ENCODE measurements around the gene ISG20. TPM values are rescaled to one million over a fixed set of nuclear protein-coding genes. Genes with fewer than 3 reads are reported as not detected.

Gene ISG20
- total RNA-seq, 1 donor from 2014 or later, result 3.6 TPM

DNA sequence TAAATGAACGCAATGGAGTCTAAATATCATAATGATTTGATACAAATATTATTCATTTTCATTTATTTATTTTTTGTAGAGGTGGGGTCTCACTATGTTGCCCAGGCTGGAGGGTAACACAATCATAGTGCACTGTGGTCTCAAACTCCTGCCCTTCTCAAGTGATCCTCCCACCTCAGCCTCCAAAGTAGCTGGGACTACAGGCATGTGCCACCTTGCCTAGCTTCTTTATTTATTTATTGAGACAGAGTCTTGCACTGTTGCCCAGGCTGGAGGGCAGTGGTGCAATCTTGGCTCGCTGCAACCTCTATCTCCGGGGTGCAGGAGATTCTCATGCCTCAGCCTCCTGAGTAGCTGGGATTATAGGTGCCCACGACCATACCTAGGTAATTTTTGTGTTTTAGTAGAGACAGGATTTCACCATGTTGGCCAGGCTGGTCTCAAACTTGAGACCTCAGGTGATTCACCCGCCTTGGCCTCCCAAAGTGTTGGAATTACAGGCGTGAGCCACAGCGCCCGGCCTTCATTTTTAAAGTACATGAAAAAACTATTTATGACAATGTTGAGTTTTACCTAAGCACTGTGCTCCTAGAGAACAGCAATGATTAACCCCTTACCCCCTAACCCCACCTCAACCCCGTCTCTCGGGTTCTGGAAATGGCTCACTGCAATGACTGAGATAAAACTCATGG, 21.6 kb upstream of the ISG20 start:
- DNase-seq (no peak), ATAC-seq (no peak)
- intact Hi-C loops (cut with micrococcal nuclease), result no loop called here

DNA sequence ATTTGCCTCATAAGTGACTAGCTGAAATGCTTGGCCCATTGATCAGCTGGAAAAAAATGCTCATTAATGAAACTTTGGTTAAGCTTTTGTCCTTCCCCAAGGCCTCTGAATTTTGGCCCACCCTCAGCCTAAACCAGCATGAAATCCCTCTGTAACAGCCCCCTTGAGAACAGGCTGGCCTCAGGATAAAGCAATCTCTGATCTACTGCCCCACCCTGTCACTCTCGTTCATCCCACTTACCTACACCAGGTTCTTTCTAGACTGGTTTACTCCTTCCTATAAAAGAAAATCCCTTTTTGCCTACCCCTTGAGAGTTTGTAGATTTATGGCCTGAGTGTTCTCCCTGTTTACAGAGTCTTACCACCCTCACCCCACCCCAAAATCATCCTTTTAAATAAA, 21.0 kb upstream of the ISG20 start:
- intact Hi-C loops (cut with micrococcal nuclease), result no loop called here
- DNase-seq (no peak), ATAC-seq (no peak)

DNA sequence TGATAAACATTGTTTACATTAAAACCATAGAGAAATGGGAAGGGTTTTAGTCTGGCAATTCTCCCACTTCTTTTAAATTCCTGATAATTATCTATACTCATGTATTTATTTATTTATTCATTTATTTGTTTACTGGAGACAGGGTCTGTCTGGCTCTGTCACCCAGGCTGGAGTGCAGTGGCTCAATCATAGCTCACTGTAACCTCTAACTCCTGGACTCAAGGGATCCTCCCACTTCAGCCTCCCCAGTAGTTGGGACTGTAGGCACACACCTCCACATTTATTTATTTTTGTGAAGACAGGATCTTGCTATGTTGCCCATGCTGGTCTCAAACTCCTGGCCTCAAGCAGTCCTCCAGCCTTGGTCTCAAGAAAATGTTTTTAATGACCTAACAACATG, 20.1 kb upstream of the ISG20 start:
- ATAC-seq (no peak), DNase-seq (no peak)
- intact Hi-C loops (cut with micrococcal nuclease), result no loop called here

DNA sequence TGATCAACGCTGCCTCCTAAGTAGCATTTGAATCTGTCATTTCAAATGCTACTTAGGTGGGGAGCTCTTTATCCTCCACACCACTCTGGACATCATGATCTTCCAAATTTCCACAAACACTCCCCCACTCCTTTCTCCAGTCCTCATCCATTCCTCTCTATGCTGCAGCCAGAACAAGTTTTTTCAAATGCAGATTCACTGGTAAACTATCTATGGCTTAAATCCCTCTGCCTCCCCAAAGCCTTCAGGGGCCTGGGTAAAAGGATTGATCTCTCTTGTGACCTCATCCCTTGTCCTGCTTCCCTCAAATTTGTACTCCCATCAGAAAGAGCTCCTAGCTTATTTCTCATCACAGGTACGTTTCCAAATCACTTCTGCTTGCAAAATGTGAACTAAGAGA, 19.0 kb upstream of the ISG20 start:
- ATAC-seq (no peak), DNase-seq (no peak)
- intact Hi-C loops (cut with micrococcal nuclease), result no loop called here

DNA sequence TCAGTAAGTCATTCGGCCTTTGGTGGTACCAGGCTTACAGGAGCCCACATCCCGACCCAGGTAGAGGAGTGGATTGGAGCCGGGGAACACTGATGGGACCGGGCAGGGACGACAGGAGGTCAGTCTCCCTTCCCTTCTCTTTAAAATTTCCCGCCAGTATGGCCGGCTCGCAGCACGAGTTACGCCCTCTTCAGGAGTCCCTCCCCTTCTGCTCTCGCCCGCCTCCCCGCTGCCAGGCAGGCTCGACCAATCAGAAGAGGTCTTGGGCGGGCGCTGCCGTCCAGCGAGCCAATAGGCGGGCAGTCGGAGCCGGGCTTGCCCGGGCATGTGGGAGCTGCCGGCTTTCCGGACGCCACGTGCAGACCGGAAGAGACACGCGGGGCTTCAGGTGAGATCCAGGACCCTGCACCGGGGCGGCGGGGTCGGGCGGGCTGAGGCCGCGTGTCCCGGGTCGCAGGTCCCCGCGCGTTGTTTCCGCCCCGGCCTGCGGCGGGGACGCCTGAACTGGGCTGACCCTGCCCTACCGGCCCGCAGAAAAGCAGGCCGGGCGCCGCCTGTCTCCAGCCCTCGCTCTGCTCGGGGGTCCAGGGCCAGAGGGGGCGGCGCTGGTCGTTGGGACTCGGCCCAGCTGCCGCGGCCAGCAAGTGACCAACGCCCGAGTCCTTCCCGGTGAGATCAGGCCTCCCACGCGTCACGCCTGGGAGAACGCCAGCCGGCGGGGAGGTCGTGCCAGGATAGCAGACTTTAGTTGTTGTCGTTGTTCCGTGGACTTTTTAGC, 17.6 kb upstream of the ISG20 start, which contains the start of gene AEN:
TSS of gene AEN (plus strand) at position 346 of the 778 bp plus-strand sequence. CDS start 4,870 bp downstream, outside the sequence.
- ATAC-seq, result peak; percentile 99
- intact Hi-C loops (cut with micrococcal nuclease), result no loop called here
- peak; percentile 96 for DNase-seq

DNA sequence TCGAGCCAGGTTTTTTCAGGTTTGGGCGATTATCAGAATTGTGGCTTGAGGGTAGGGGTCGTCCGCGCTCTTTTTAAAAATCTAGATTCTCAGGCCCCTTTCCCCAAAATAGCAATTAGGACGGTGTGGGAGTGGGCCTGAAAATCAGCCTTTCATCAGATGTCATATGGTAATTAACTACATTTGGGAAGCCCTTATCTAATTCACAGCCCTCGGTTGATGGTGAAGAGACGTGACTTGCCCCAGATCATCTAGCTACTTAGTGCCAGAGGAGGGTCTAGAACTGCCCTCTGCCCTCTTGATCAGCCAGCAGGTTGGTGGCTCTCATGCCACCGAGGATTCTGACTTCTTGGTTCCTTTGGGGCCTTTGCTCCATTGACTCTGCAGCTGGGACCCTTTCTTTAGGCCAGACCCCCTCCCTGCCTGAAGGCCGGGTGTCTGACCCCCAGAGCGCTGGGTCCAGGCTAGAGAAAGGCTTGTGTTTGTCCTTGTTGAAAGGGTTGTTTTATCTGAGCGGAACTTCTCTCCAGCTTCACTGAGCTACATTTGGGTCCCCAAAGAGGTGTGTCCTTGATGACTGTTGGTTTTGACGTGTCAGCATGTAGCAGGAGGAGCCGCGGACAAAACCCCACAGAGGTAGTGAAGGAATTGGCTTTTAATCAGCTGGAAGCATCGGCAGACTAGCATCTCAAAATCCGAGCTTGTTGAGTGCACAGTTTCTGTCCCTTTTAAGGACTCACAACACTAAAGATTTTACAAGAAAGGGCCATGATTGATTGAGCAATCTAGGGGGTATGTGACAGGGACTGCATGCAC, 16.8 kb upstream of the ISG20 start:
- DNase-seq (no peak), ATAC-seq (no peak)
- intact Hi-C loops (cut with micrococcal nuclease), result no loop called here

DNA sequence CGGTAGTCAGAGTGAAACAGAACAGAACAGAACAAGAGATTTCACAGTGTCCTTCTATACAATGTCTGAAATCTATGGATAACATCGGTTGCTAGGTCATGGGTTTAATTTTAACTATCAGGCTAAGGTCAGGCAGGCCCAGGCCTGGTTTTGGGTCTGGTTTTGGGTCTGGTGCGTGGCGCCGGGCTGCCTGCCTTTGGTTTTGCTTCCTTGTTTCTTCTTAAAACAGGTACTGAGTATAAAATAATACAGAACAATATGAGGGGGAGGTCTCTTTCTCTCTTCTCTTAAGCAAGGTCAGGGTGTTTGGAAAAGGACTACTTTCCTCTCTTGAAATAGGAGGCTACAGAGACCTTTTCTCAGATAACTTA, 16.2 kb upstream of the ISG20 start:
- ATAC-seq, result no peak
- DNase-seq, result no peak
- intact Hi-C loops (cut with micrococcal nuclease), result no loop called here

DNA sequence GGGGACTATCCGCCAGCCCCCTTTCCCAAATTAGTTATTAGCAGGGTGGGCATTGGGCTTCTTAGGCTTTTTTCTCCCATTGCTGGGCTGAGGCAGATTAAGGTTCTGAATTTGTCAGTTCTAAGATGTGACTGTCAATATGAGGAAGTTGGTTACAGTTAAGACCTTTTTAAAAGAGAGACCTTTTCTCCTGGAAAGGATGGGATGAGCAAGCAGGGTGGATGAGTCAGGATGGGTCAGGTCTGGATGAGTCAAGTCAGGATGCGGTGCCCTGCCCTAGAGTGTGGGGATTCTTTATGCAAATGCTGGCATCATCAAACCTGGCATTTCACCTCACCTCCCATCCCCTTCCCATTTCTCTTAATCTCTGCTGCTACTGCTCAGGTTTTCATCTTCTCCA, 15.8 kb upstream of the ISG20 start:
- no peak for ATAC-seq
- intact Hi-C loops (cut with micrococcal nuclease), result no loop called here
- DNase-seq, result no peak

DNA sequence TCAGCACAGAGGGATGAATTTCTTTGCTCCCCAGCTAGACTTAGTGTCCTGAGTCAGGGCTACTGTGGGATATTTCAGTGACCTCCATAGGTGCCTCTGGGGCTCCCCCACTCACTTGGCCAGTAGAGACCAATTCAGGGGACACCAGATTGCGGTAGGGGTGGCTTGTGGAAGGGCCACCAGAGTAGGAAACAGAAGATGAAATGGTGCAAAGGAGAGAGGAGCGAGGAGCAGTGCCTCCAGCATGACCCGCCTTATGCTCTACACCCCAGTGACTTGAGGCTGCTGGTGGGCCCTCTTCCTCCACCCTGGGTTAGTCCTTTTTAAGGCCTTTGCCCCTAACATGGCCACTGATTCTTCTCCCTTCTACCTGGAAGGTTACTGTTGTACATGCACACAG, 15.2 kb upstream of the ISG20 start:
- DNase-seq (no peak), ATAC-seq (no peak)
- intact Hi-C loops (cut with micrococcal nuclease), result no loop called here

DNA sequence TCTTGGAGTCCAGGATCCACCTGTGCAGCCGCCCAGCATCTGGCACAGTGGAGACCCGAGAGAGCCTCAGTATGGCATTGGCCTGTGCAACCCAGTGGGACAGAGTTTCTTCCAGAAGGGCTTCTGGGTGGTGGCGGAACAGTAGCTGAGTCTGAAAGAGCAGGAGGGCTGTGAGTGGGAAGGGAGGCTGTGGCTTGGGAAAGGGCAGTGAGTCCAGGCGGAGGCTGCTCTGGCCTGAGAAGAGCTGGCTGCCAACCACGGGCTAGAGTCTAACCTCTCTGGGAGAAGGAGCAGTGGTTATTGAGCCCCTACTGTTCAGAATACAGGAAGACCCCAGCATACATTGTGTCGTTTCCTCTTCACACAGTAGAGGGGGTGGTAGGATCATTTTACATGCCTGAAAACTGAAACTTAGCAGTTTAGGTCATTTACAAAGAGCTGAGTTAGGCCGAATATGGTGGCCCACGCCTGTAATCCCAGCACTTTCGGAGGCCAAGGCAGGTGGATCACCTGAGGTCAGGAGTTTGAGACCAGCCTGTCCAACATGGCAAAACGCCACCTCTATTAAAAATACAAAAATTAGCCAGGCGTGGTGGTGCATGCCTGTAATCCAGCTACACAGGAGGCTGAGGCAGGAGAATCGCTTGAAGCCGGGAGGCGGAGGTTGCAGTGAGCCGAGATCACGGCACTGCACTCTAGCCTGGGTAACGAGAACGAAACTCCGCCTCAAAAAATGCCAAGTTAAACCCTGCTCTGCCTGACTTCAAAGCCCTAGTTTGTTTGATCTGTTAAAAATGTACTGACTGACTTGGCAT, 14.5 kb upstream of the ISG20 start:
- no peak for DNase-seq
- intact Hi-C loops (cut with micrococcal nuclease), result no loop called here
- ATAC-seq, result peak; percentile 22

DNA sequence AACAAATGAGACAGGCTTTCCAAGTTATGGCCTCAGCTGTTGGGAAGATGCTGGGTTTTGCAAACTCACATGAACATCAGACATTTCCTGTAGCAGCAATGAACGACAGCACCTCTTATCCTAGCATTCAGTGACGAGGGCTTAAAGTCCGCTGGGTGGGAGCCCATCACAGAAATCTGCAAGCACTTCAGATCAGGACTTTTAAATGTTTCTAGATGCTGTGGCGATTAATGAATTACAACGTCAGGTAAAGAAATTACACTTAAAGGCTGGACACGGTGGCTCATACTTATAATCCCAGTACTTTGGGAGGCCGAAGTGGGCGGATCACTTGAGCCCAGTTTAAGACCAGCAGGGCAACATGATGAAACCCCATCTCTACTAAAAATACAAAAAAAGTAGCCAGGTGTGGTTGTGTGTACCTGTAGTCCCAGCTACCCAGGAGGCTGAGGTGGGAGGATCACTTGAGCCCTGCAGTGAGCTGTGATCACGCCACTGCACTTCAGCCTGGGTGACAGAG, 13.8 kb upstream of the ISG20 start:
- intact Hi-C loops (cut with micrococcal nuclease), result no loop called here
- no peak for DNase-seq
- ATAC-seq, result no peak

DNA sequence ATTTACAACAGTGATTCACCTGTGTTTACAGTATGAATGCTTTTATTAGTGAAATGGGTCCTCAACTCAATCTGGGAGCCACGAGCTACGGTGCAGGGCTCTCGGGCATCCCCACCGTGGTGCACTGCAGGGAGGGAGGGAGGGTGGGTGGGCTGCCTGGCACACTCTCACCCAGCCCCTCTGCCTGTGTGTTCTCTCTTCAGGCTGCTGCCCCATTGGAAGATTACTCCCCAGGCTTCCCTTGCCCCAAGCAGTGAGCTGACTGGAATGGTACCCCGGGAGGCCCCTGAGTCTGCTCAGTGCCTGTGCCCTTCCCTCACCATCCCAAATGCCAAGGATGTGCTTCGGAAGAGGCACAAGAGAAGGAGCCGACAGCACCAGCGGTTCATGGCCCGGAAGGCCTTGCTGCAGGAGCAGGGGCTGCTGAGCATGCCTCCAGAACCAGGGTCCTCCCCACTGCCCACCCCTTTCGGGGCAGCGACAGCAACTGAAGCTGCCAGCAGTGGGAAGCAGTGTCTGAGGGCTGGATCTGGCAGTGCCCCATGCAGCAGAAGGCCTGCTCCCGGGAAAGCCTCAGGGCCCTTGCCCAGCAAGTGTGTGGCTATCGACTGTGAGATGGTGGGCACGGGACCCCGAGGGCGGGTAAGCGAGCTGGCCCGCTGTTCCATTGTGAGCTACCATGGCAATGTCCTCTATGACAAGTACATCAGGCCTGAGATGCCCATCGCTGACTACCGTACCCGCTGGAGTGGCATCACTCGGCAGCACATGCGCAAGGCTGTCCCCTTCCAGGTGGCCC, 12.7 kb upstream of the ISG20 start:
- ATAC-seq (no peak), DNase-seq (no peak)
- intact Hi-C loops (cut with micrococcal nuclease), result no loop called here

DNA sequence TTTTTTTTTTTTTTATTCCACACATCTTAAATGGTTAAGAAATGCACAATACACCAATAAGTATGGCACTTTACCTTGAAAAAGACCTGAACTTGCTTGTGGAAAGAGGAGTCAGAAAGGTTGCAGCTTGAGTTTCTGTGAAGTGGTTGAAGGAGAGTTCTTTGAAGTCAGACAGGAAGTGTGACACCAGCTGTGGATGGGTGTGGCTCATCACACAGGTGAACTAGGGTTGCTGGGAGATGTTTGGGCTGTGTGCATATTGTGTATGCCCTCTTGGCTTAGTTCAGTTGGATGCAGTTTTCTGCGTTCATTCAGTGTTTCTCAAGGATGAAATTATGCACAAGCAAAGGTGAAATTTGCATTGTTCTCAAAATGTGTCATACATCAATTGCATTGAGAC, 11.4 kb upstream of the ISG20 start:
- intact Hi-C loops (cut with micrococcal nuclease), result no loop called here
- ATAC-seq, result no peak
- DNase-seq, result no peak

DNA sequence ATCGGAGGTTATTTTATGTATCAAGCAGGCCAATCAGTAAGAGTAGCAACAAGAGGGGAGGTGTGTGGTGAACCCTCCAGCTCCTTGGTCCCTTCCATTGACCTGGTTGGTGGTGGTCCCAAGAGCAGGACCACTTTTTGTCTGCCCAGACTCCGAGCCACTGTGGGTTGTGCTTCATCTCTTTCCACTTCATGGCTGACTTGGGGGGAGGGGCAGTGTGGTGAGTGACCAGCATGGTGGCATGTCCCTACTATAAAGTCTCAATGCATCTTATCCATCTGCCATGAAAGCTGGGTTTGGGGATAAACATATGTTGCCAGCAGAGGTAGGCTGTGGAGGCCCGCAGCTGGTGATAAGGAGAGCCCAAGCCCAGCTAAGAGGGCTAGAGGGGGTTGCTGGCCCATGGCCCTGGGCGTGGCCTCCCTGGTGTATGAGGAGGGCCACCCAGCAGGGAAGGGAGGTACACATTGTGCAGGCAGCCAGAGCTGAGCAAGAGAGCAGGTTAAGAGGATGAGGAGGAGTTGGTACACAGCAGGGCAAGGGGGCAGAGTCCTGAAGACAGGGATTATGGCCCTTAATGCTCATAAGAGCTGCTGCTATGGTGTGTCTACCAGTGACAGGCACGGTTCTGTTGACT, 10.7 kb upstream of the ISG20 start:
- DNase-seq (no peak), ATAC-seq (no peak)
- intact Hi-C loops (cut with micrococcal nuclease), result no loop called here

DNA sequence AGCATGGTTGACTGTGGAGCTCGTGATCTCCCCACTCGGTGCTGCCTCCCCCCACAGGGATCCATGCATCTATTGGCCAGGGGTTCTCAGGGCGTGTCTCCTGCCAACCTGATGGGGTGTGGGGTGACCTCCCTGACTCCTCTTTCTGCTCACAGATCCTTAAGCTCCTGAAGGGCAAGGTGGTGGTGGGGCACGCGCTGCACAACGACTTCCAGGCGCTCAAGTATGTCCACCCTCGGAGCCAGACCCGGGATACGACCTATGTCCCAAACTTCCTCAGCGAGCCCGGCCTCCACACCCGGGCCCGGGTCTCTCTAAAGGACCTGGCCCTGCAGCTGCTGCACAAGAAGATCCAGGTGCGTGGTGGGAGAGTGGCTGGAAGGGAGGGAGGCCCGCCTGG, 9.7 kb upstream of the ISG20 start:
- ATAC-seq, result no peak
- intact Hi-C loops (cut with micrococcal nuclease), result no loop called here
- DNase-seq, result no peak

DNA sequence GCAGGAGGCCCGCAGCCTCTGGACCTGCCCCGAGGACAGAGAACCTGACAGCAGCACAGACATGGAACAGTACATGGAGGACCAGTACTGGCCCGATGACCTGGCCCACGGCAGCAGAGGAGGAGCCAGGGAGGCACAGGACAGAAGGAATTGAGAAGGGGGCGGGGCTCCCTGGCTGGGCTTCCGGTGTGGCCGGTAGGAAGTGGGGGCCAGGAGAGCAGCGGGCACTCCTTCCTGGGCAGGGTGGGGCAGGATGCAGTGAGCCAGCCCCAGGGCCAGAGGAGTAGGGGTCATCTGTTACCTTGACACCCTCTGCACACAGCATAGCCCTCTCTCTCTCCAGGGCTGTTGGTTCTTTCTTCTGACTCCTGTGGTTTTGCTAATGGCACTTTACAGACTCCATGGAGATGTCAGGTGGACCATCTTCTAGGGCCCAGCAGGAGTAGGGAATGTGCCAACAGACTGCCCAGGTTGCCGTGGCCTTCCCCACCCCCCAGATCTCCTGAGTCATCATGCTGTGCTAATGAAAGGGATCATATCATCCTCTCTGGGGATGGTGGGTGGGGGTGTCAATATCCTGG, 8.6 kb upstream of the ISG20 start:
- intact Hi-C loops (cut with micrococcal nuclease), result no loop called here
- DNase-seq (no peak), ATAC-seq (peak; percentile 34)

DNA sequence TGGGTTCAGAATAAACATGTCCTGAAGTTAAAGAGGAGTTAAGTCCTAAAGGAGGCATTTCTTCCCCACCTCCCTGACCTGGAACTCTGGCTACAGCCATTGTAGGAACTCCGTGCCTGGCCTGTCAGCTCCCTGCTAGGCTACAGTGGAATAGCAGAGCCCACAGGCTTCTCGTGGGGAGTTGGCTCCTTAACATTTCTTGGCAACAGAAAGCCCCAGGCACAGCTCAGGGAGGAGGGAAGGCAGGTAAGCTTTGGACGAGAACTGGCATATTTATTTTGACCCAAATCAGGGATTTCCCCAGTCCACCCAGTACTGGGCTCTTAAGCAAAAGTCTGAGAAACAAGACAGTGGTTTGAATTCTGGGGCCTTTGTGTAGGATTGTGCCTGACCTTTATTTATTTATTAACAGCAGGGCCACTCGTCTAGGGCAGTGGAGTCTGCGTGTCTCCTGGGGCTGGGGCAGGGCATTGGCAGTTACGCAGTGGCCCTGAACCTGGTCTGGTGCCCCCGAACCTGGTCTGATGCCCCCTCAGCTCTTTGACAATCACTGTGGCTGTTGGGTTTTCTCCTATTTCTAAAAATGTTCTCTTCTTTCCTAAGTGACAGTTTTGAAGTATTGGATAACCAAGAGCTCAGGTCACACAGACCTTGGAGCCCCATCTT, 7.9 kb upstream of the ISG20 start:
- ATAC-seq, result no peak
- DNase-seq, result no peak
- intact Hi-C loops (cut with micrococcal nuclease), result no loop called here

All from left ventricle myocardium superior (tissue), 1 donor.